Stimulated activated CD4-positive, alpha-beta T cell treated with anti-CD3 and anti-CD28 coated beads, Interleukin-15, amount 100 ng/mL, for 24 hours (primary cell): ENCODE results near the gene NOA1.

Source experiments
- DNase-seq: peaks from one replicate; pipeline ENCODE4 v3.0.0-alpha.2; 2020

The NOA1 gene

DNA sequence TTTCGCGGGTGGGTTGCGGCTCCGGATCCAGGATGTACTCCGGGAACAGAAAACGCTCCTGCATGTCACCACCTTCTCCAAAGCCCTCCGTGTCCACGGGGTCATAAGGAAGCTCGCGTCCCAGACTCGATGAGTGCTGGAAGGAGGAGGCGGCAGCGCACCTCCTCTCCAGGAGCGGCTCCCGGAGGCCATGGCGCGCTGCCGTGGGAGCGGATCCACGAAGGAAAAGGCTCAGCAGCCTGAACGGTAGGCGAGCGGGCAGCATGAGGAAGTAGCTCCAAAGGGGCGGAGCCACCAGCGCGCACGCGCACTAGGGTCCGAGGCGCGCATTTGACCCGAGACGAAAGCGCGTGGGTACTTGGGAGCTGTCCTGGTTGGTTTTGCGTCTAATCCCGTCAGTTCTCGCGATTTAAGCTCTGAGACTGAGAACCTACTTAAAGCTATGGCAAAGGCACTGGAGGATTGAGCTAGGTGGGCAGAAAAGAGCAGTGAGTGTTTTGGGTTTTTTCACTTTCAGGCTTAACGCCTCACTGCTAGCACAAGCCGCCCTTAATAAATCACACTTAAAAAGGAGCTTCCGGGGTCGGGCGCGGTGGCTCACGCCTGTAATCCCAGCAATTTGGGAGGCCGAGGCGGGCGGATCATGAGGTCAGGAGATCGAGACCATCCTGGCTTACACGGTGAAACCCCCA lies at the start of gene NOA1:
Gene NOA1 (minus strand): TSS at position 286 of the 692 bp plus-strand sequence. CDS start 21 bp downstream, at position 265.
- peak; percentile 96 for DNase-seq

DNA sequence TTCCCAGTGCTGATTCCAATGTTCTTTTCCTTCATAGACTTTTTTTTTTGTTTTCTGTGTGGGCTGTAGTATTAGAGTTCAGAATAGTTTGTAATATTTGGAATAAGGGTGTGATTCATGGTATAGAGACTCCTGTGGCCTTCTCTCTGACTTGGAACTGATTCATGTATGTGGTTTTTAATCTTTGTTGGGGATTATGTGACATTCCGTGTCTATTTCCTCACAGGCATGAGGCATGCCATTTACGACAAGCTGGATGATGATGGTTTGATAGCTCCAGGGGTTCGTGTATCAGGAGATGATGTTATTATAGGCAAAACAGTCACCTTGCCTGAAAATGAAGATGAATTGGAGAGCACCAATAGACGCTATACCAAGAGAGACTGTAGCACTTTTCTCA lies 45.7 kb upstream of the NOA1 start:
- no peak for DNase-seq

DNA sequence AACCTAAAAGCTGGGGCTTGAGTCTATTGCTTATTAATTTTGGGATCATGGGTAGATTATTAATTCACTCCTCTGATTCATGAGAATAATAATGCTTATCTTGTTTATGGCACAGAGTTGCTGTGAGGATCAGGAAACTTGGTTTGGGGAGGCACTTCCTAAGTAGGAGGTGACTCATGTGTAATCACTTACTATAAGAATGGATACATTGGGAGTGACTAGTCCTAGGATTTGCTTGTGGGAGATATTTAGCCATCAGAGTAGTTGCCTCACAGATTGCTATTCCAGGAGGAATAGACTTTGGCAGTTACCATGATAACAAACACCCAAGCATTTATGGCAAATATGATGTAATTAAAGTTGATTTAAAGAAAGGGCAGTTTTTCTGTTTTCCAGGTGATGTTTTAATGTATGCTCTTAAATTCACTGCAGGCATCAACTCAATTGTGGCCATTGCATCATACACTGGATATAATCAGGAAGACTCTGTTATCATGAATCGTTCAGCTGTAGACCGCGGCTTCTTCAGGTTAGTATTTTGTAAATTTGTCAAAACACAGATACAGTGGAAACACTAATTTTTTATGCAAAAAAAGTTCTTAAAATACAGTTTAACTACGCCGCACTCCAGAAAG lies 43.2 kb upstream of the NOA1 start:
- no peak for DNase-seq

DNA sequence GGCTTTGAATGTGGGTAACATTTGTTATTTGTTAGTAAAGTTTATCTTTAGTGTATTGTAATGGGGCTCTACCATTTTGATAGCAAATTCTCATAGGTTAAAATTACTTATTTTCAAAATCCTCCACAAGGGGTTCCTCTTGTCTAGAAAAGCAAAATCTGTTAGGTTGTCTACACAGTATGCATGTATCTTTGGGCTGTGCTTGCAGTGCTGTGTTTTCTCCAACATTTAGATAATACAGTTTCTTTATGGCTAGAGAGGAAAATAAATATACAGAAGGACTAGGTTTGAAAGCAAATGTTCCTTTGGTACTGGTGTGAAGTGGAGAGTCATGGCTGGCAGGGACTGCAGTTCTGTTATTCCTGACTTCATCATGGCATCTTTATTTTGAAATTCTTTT lies 41.6 kb upstream of the NOA1 start:
- no peak for DNase-seq

DNA sequence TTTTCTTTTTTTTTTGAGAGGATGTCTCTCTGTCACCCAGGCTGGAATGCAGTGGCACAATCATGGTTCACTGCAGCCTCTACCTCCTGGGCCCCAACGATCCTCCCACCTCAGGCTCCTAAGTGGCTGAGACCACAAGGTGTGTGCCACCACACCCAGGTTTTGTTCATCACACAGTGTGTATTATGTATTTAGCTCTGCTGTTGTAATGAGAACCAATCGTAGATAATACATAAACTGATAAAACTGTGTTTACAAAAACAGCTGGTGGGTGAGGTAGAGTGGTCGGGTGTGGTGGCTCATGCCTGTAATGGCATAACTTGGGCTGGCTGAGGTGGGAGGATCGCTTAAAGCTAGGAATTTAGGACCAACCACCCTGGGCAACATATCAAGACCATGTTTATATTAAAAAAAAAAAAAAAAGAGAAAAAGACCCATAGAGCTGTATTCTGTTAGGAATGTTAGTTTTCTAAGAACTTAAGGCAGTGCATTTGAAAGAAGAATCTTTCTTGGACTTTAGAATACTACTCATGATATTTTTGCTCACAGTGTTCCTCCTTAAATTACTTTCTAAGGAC lies 36.2 kb upstream of the NOA1 start:
- DNase-seq = no peak

DNA sequence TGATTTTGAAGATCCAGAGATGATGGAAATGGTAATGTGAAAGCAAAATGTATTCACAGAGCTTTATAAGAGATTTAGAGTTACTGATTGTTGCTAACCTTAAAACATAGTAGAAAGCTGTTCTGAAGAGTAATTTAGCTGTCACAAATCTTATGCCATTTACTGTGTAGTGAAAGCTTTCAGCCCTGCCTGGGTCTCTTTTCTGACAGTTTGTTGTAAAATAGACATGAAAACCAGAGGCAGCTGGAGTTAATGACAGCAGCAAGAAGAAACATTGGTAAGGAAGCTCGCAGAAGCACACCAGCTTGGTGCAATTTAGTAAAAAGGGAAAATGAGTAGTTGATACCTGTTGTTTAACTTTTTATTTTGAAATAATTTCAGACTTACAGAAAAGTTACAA lies 22.3 kb upstream of the NOA1 start:
- no peak for DNase-seq

DNA sequence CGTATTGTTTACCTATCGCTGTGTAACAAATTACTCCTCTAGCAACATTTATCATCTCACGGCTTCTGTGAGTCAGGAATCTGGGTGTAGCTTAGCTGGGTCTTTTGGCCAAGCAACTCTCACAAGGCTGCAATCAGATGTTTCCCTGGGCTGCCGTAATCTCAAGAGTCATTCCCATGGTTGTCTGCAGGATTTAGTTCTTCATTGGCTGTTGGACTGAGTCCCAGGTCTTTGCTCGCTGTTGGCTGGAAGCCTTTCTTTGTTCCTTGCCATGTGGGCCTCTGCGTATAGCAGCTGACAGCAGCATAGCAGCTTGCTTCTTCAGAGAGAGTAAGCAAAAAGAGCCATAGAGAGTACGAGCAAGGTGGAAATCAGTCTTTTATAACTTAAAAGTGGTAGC lies 18.1 kb upstream of the NOA1 start:
- DNase-seq = no peak

DNA sequence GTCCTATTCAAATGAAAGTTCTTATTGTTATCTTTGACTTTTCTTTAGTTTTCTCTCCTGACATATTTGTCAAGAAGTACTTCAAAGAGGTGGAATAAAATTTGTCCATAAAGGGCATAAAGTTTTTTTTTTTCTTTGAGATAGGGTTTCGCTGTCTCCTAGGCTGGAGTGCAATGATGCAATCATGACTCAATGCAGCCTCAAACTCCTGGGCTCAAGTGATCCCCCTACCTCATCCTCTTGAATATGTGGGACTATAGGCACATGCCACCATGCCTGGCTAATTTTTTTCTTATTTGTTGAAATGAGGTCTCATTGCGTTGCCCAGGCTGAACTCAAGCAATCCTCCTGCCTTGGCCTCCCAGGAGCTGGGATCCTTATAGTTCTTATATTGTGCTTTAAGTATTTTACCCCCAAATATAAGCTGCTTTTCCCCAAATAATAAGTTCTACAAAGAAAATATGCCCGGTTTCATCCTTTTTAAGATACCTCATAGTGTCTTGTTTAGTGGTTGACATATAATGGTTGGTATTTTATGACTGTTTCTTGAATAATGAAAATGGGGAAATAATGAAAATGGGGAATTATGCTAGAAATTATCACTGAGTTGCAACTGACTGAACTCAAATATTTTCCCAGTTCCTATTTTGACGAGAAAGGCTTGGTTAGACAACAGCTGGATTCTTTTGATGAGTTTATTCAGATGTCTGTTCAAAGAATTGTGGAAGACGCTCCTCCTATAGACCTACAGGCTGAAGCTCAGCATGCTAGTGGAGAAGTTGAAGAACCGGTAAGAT lies 12.9 kb upstream of the NOA1 start:
- no peak for DNase-seq

DNA sequence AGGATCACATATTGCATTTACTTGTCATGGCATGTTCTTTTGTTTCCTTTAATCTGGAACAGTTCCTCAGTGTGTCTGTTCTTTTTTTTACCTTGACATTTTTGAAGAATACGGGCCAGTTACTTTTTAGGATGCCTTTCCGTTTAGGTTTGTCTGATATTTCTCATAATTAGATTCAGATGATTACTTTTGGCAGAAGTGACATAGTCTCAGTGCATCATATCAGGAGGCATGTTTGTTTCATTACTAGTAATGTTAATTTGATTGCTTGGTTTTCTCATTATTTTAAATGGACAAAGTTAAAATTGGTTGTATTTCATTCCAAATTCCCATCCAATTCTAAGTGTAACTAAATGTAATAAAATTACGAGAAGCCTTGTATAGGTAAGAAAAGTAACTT lies 9.5 kb upstream of the NOA1 start:
- DNase-seq = no peak

DNA sequence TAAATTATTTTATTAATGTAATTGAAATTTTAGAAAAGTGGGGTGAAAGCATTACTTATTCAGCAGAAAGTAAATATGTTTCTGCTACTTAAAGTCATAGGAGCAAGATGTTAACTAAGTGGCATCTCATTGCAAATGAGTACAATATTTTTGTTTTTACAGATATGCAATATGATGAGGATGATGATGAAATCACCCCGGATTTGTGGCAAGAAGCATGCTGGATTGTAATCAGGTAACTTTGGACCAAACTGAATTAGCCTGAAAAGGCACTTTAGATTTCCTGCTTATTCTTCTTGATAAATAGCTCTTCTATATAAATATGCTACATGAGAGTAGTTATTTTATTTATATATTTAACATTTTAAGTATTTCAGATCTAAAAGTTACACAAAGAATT lies 8.8 kb upstream of the NOA1 start:
- no peak for DNase-seq

DNA sequence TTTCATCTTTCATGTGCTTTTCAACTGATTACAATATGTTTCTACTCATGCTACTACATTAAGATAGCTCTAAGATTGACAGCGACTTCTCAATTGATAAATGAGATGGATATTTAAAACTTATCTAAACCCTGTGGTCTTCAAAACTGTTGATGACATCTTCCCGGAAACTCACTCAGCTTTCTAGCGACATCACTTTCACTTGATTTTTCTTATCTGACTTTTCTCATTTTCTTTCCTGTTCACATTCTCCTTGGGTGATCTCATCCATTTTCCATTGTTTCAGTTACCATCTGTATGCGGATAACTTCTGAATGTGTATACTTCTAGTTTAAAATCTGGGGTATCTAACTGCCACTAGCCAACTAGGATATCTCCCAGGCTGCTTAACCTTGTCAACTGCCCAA lies 4.4 kb upstream of the NOA1 start:
- DNase-seq = no peak

DNA sequence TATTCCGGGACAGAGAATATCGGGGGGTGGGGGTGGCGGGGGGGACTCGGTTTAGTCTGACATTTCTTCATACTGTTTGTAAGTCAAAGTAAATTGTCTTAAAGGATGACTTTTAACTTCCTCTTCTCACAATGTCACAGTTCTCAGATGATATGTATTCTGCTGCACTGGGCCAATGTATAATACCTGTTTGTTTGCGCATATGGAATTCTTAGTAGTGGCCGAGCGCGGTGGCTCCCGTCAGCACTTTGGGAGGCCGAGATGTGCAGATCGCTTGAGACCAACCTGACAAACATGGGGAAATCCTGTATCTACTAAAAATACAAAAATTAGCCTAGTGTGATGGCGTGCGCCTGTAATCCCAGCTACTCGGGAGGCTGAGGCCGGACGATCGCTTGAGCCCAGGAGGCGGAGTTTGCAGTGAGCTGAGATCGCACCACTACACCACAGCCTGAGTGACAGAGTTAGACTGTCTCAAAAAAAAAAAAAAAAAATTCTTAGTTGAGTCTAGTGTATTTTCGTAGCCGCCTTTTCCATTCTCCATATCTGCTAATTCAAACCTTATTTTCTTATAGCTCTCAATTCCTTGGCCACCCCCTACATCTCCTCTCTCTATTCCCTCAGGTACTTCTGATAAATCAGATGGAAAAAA lies 2.1 kb upstream of the NOA1 start:
- peak; percentile 67 for DNase-seq

DNA sequence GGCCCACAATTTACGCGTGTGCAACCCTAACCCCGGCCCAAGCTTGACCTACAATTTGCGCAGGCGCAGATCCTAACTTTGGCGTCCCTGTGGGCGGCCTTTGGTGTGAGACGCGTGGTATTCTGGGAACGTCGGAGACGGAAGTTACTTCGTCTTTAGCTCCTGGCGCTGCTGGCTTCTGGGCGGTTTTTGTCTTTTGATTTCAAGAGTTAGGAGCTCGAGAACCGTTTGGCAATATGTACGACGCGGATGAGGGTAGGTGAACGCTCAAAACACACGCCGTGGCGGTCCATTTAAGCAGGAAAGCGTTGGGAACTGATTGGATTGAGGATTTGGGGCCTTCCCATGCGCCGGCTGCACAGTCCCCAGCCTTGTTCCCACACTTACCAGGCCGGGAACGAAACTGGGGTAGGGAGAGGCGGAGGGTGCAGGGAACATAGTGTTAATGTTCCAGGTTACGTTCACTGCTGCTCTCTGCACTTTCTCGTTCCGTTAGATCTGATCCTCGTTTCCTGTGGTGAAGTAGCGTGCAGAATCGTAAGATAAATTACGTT lies 1.4 kb upstream of the NOA1 start, which contains the start of gene POLR2B:
Gene POLR2B (plus strand): TSS at position 147 of the 554 bp plus-strand sequence. CDS start 90 bp downstream, at position 237.
- DNase-seq = peak; percentile 94

DNA sequence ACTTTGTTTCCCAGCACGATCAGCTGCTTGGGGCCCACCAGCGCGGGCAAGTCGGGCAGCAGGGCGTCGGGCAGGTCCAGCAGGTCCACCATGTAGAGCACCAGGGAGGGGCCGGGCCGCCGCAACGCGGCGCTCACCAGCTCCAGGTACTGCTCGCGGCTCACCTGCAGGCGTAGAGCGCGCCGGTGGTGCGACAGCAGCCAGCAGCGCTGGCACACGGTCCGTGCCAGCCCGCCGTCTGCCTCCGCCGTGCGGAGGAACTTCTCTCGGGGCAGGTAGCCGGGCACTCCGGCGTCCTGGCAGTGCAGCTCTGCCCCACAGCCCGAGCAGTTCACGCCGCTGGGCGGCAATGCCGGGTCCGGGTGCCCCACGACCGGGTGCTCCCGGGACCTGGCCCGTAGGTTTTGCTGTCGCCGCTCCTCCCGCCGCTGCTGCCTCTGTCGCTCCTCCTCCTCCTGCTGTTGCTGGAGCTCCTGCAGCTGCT lies 527 bp downstream of the NOA1 start:
- DNase-seq = peak; percentile 59

DNA sequence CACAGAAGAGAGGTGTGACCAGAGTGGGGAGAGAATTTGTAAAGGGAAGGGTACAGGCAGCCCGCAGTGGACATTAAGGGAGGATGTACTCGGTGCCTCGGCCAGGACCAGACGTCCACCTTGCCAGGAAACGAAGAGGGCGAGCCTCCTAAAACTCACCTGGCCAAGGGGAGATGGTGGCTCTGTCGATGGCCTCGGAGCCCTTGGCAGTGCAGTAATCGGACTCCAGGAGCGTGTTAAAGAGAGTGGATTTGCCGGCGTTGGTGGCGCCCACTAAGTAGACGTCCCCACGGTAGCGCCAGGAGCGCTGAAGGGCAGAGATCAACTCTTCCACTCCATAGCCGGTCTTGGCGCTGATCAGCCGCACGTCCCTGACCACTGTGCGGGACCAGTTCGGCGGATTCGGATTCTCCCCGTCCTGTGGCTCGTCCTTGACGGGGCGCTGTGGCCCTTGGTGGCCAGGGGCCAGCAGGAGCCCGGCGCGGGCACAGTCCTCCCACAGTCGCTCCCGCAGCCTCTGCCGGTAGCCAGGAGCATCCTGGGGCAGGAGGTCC lies 1.0 kb downstream of the NOA1 start:
- no peak for DNase-seq

DNA sequence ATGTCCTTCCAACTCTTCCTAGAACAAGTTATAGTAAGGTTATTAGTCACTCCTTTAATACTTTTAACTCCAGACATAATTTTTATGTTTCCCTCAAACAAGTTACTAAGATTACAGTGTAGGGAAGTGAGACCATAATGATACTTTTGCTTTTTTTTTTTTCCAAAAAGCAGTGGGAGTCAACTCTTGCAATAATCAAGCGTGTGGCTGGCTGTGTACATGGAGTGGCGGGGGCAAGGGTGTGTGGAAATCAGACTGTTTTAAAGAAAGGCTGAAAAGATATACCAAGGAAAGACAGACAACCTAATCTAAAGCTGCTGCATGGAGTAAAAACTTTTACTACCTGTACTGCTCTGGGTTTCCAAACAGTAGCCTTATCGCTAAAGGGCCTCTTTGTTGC lies 4.1 kb downstream of the NOA1 start:
- DNase-seq = no peak

DNA sequence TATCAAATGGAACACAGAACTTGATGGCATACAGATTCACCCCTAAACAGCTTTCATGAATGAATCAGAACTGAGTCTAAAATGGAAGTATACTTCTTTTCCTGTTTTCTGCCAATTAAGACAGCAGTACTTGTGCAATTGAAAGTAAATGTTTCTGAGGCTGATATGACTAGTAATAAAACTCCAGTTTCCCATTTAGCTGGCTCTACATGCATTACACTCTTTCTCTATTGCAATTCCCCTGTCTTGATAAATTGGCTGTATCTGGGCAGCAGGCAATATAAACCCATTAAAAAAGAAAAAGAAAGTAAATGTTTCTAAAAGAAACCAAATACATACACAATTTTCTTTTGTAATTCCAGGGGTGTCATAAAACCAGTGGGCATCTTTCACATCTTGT lies 4.6 kb downstream of the NOA1 start:
- DNase-seq = no peak

DNA sequence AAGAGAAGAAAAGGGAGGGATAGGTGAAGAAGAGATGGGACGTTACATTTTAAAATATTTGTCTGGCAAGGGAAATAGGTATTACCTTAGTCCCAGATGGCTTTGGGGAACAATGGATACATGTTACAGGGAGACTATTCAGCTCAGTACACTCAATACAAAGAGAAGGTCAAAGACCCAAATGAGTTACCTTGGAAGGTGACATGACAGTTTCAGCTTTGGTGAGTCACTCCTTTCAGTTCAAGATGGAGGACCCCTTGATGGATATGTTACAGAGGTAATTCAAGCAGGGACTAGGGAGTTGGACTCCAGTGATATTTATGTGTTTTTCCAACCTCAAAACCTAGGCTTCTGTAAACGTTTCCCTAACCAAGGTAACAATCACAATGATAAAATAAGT lies 5.0 kb downstream of the NOA1 start:
- no peak for DNase-seq

DNA sequence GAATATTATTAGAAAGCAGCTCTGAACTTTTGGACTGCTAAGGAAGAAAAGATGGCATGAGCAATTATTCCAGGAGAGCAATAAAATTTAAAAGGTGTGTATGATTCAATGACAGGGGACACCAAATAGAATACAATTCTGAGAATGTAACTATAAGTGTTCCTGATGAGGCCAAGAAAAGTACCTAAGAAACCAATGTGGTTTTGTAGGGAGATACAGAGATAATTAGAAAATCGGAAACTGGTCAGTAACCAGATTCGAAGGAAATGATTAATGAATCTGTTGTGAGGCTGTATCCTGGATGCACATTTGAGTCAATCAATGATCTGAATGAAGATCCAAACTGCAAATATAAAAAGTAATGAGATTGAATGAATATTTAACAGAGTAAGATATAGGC lies 6.0 kb downstream of the NOA1 start:
- DNase-seq = no peak

DNA sequence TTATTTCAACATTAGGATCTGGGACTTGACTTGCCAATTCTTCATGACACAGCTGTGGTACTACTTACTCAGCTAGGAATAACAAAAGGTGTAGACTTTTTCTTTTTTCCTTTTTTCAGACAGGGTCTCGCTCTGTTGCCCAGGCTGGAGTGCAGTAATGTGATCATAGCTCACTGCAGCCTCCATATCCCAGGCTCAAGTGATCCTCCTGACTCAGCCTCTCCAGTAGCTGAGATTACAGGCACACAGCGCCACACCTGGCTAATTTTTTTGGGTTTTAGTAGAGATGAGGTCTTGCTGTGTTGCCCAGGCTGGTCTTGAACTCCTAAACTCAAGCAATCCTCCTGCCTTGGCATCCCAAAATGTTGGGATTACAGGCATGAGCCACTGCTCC lies 16.3 kb downstream of the NOA1 start:
- no peak for DNase-seq

DNA sequence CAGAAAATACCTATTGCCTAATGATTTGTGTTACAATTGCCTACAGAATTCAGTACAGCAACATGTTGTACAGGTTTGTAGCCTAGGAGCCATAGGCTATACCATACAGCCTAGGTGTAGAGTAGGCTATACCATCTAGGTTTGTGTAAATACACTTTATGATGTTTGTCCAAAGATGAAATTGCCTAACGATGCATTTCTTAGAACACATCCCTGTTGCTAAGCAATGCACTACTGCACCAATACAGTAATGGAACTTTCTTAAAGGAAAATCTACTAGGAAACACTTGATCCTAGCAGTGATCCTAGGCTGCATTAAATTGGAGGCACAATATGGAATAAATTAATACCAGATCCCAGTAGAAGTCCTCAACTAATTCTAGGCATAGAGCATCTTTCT lies 18.3 kb downstream of the NOA1 start:
- no peak for DNase-seq

DNA sequence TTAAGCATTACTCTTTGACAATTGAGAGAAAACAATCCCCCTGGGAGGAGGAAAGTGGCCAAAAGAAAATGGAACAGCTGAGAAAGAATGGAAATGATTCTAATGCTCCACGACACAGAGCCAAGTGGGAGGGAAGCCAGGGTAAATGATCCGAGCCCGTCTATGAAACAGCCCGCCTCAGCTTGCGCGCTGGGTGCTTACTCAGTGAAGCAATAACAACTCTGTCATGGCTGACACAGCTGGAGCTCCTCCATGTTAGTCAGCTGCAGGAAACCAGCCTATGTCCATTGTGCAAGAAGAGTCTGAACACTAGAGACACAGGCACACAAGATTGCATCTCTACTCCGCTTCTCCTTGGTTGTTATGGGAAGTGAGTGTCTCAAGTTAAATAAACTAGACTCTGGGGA lies 19.3 kb downstream of the NOA1 start:
- DNase-seq = no peak
